DMS53 treated with DMSO at 0.1 percent for 48 hours (cell line): ENCODE results near the gene MGAT4C.
"Not testable (repeated sequence)": the region's sequence is repeated elsewhere in the genome, so short reads cannot be mapped to it uniquely, and the experiment has no call there.

Experiments used
- DNase-seq: peaks from one replicate; lab custom pipeline; 2025; ENCODE audit not compliant: unreplicated experiment; lab: John Stamatoyannopoulos, UW

MGAT4C gene

GRCh38 chr12:86256163-86256562 lies at the start of gene MGAT4C:
MGAT4C (minus strand) TSS chr12:86256391.
- DNase-seq, result peak; percentile 99

GRCh38 chr12:86296396-86296795 lies 40.2 kb upstream of the MGAT4C start:
- DNase-seq, result not testable (repeated sequence)

DNA sequence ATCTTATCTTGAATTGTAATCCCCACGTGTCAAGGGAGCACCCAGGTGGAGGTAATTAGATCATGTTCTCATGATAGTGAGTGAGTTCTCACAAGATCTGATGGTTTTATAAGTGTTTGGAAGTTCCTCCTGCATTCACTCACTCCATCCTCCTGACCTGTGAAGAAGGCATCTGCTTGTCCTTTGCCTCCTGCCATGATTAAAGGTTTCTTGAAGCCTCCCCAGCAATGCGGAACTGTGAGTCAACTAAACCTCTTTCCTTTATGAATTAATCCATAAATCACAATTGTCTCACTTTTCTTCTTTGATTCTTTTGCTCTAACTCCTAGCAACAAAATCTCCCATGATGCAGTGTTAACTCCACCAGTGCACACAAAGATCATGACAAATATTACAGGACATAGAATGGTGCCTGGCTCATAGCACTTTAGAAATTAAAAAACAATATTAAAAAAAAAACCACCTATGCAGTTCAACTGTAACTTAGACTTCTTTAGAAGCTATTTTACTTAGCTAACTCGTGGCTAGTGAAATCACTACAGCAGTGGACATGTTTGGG lies 37.6 kb upstream of the MGAT4C start:
- no peak for DNase-seq

DNA sequence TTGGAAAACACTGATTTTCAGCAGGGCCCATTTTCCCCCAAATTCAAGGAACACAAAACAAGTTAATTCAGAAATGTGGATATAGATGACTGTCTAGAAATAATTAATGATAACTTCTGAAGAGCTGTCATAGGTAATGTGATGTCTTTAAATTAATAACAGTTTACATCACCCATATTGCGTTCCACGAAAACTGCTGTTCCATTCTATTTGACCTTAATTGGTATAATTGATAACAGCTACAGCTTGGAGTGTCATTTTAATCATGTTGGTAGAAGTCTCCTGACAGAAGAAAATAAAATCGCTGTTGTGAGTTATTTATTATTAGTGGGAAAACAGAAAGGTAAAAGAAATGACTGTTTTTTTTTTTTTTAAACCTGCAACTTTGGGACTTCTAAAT lies 36.3 kb upstream of the MGAT4C start:
- DNase-seq, result no peak

DNA sequence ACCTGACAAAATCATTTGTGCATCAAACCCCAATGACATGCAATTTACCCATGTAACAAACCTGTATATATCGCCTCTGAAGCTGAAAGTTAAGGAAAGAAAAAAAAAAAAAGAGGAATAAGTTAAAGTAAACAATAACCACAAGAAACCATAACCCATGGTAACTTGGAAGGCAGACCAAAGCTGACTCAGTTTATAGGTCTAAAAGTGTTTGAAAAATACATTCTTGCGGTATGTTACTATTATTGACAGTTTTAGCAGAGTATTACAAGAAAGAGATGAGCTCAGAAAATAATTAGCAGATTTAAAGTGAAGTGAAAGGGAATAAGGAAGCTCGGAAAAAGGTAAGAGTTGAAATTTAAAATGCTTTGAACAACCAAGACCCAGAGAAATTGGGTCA lies 34.4 kb upstream of the MGAT4C start:
- DNase-seq, result no peak

GRCh38 chr12:86286119-86286518 lies 29.9 kb upstream of the MGAT4C start:
- no peak for DNase-seq

DNA sequence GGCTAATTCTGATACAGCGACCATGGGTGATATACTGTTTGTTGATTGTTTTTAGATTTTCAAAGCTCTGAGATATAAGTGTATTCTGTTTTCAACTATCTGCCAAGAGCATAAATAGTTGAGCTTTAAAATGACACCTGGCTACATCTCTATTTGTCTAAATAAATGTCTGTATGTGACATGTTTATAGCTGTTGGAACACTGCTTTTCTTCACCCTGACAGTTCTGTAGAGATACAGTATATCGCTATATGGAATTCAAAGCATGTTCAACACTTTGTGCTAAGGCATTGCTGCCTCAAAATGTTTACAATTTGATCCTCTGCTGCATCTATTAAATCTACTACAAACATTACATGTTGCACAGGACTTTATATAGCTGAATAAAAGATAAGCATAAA lies 27.4 kb upstream of the MGAT4C start:
- no peak for DNase-seq

DNA sequence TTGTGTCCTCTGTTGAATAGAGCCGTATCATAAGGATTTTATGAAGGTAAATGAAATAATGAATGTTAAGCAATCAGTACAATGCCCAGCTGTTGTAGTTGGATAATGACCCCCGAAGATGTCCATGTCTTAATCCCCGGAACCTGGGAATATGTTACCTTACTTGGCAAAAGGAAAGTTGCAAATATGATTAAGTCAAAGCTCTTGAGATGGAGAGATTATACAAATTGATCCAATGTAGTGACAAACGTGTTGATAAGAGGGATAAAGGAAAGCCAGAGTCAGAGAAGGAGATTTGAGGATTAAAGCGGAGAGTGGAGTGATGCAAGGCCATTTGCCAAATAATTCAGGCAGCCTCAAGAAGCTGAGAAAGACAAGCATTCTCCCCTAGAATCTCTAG lies 19.2 kb upstream of the MGAT4C start:
- DNase-seq, result no peak

GRCh38 chr12:86265329-86265695 lies 9.1 kb upstream of the MGAT4C start:
- DNase-seq, result peak; percentile 88

- DNase-seq, result peak; percentile 75
Observed at GRCh38 chr12:86264451-86265328, 8.5 kb upstream of the MGAT4C start.

DNA sequence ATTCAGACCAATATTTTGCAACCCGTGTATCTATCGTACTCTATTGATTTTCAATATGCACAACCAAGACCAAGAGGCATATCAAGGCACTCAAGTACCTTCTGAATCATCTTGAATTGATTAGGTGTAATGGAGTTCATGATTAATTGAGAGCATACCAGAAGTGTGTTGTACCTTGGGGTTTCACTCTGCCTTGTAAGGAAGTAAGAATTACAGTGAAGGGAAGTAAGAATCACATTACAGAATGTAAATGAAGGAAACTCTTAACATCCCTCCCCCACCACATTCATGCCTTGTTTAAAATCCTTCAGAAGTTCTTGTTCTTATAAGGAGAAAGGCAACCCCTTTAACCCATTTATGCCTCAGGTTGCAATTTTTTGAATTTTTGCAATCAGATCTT lies 5.4 kb upstream of the MGAT4C start:
- no peak for DNase-seq

DNA sequence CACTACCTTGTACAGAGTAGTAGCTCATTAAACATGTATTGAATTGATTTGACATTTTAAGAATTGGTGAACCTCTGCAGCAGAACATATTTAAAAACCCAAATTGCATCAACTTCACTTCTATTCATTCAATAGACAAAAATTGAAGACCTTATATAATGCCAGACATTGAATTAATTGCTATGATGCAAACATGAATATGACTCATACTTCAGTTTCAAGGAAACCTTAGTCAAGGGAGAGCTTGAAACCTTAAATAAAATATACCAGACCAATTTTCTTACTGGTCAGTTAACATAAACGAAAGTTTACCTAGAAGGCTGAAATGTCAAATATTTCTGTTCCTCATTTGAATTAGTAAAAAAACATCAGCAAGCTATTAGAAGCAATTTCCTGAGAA lies 5.0 kb upstream of the MGAT4C start:
- no peak for DNase-seq

GRCh38 chr12:86260183-86260582 lies 4.0 kb upstream of the MGAT4C start:
- no peak for DNase-seq

DNA sequence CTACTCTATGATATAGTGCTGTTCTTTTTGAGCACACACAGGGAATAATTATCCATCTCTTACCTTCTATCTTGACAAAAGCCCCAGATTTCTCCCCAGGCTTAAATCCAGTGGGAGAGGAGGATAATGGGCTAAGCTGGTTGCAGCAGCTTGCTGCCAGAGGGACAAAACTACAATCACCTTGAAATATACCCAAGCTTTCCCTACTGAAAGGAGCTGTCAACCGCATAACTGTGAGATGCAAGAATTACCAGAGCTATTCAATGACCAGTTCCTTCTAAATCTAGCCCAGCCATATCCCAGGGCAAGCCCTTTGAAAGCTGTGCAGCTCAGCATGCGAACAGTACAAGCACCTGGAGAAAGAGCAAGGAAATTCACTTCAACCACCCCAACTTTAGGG lies 943 bp upstream of the MGAT4C start:
- DNase-seq, result no peak

- no peak for DNase-seq
Observed at GRCh38 chr12:86254399-86255107, 1.6 kb downstream of the MGAT4C start.

- DNase-seq, result peak; percentile 45
Observed at GRCh38 chr12:86249851-86250250, 6.3 kb downstream of the MGAT4C start.

GRCh38 chr12:86249276-86249675 lies 6.9 kb downstream of the MGAT4C start:
- no peak for DNase-seq

- no peak for DNase-seq
Observed at GRCh38 chr12:86247871-86248270, 8.3 kb downstream of the MGAT4C start.

DNA sequence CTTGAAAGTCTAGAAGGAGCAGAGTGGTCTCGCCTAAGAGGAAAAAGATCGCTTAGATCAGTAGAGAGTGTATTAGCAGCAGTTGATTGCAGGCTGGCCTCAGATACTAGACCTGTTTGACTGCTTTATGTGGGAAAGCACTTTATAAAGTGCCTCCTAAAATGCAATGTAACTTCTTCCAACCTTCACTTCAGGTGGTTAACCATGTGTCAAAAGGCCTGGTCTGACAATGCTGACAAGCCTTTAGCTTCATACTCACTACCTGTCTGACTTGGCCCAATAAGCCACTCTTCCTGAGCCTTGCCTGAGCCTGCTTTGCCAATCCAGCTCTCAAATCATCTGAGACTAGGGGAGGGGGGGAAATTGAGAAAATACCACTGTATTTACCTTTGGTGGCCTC lies 14.6 kb downstream of the MGAT4C start:
- DNase-seq, result no peak

- no peak for DNase-seq
Observed at GRCh38 chr12:86234316-86234855, 21.8 kb downstream of the MGAT4C start.

DNA sequence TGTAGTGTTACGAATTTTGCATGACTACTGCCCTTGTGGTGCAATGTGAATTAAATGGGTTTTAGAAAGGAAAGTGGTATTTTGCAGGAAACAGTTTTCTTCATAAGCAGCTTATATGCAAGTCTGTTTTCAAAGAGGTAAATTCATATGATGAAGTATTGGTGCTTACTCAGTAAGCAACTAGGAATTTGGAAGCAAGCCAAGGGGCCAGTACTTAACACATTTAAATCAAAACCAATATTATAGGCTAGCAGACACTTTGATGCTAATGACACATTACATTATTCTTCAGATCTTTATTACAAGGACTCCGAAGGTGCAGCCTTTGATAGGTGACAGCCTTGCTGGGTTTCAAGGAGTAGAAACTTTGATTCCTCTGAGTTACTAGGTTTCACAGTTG lies 23.1 kb downstream of the MGAT4C start:
- peak; percentile 43 for DNase-seq
